Fibroblast of skin of back (primary cell): ENCODE results near the gene HCFC1.
A peak's percentile ranks its signal among the peaks of the same experiment; 100 is the strongest.

Experiments used
- DNase-seq: peaks from one replicate; pipeline ENCODE4 v3.0.0-alpha.2; 2013

The HCFC1 gene

DNA sequence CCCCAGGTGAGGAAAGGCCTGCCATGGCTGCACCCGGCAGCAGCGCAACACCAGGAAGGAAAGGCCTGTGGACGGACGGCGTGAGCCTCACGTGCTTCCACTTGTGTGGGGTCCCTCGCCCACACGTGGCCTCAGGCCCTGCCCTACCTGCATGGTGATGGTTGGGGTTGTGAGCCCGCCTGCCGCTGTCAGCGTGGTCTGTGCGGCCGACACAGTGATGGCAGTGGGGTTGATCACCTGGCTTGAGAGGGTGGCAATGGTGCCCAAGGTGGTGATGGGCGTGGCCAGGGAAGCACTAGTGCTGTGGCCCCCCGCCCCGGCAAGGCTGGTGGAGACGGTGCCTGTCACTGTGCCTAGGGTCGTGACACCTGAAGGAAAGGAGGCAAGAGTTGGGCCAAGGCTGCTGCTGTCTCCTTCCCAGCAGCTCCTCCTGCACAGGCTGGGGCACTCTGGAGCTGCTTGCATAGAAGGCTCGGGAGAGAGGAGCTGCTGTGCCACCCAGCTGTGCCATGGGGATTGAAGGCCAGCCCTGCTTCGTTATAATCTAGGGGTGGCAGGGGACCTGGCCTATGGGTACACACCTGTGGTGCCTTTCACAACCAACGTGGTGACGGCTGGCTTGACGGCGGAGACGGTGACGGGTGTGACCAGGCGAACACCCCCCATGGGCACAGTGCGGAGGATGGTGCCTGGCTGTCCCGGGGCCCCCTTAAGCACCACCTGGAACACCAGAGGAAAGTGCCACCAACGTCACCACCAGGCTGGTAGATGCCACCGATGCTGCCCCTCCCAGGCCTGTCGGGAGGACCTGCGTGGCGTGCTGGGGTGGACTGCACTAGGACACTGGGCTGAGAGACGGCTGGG lies 15.3 kb downstream of the HCFC1 start:
- DNase-seq, result no peak

GRCh38 chrX:153955228-153955732 lies 16.3 kb downstream of the HCFC1 start:
- DNase-seq, result no peak

DNA sequence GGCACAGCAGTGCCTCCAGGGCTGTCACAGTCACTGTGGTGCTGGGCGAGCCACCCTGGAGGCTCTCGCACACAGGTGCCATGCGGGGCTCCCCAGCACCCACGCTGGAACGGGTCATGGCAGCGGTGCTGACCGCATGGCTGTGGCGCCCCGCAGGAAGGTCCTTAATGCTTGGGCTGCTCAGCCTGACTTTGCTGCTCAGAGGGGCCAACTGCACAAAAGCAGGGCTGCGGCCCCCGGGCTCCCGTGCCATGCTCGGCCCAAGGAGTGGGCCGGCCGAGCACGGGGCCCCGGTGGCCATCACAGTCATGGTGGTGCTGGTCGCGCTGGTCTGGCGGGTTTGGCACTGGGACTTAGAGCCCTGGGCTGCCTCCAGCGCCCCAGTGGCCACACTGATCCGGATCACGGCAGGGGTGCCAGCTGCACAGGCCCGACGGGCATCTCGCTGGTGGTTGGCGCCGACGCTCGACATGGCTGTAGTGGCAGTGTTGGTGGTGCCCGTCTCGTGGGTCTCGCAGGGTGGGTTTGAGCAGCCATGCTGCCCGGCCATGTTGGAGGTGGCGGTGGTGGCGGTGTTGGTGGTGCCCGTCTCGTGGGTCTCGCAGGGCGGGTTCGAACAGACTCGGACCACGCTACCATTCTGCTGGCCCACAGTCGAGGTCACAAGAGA lies 16.9 kb downstream of the HCFC1 start:
- DNase-seq, result no peak

GRCh38 chrX:153953892-153954557 lies 17.6 kb downstream of the HCFC1 start:
- no peak for DNase-seq

- peak; percentile 71 for DNase-seq
These were observed 18.2 kb downstream of the HCFC1 start for GRCh38 chrX:153953342-153953830.

DNA sequence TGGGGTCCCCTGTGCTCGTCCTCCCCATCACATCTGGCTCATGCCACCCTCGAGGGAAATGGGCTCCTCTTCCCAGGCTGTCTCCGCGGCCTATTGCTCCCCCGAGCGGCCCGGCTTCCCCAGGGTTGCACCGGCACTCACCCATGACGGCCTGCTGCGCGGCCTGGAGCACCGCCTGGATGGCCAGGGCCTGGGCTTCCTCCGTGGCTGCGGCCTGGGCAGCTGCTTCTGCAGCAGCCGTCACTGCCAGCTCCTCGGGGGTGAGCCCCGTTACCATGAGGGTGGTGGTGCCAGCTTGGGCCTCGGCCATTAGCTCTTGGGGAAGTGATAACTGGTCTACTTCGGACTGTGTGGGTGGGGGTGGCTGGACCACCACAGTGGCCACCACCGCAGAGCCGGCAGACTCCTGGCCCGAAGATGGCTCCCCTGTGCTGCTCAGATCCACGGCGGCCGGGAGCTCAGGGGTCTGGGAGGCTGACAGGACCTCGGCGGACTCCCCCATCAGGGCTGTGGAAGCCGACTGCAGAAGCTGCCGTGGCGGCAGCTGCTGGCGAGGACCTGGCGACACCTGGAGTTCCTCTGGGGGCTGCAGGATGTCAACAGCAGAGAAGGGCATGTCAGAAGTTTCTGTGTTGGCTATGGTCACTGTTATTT lies 19.1 kb downstream of the HCFC1 start:
- no peak for DNase-seq

DNA sequence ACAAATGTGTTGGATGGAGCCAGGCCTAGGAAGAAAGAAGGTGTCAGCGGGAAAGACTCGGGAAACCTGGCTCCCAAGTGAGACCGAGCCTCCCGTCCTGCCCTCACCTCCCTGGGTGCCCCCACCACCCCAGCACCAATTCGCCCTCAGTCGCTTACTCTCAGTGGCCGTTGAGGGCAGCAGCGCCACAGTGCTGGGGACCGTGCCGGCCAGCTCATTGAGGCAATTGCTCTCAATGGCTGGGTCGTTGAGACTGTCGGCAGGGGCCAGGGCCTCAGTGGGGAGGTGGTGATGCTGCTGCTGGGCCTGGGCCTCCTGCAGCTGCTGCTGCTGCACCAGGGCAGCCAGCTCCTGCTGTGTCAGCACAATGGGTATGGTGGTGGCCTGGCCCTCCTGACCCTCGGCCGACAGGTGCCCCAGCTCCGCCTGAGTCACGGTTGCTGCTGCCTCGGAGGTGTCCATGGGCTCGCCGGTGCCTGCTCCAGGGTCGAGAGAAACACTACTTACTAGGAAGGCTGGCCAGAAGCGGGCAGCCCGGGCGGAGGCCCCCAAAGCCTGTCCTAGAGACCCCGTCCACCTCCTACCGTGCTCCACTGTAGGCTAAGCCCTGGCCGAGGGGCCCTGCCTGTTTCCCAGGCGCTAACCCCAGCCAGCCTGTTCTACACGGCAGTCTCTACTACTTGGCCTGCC lies 19.8 kb downstream of the HCFC1 start:
- DNase-seq, result no peak

- no peak for DNase-seq
These were observed 21.5 kb downstream of the HCFC1 start for GRCh38 chrX:153950127-153950526.

- DNase-seq, result no peak
These were observed 22.5 kb downstream of the HCFC1 start for GRCh38 chrX:153948847-153949805.

DNA sequence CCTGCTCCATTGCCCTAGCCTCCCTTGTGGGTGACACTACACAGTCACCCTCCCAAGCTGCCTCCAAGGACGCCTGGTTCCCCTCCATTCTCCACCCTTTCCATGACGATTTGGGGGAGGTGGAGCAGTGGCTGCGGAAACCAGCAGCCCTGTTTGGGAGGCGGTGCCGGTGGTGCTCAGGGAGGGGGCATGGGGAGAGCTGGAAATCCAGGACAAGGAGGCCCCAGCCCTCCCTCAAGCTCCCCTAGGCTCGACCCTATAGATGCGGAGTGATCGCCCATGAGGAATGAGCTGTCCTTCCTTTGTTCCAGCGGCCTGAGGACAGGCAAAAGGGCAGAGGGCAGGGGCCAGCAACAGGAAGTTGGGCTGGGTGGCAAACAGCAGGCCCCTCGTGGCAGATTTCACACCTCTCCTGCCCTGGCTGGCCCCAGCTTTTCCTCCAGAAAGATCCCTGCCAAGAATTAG lies 23.6 kb downstream of the HCFC1 start:
- no peak for DNase-seq

DNA sequence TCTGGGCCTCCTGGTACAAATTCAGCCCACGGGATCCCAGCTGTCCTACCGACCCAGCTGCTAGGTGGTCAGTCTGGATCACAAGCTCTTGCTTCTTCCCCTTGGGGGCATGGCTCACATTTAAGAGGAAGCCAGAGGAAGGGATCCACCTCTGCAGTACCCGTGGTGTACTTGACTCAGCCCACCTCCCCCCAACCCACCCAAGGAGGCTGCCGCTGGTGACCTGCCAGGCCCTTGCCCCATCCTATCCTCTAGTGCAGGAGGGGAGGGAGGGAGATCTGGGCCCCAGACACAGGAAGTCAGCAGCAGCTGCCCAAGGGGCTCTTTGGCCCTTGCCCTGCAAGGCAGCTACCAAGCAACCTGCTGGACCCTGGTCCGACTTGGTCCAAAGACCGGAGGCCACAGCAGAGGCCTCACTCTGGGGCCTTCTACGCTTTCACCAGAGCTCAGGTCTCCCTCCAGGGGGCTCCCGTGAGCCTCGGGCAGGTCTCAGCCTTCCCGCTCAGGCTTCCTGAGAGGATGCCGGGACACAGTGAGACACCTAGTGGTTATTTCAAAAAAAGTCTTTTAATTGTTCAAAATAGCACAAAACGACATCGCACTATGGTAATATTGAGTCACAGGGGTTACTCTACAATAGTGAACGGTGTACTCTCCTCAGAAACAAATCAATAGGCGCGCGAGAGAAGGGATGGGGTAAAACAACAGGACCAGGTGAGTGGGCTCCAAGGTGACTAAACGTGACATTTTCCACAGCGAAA lies 24.4 kb downstream of the HCFC1 start:
- peak; percentile 75 for DNase-seq

- no peak for DNase-seq
These were observed 25.4 kb downstream of the HCFC1 start for GRCh38 chrX:153945956-153946943.

- DNase-seq, result no peak
These were observed 26.8 kb downstream of the HCFC1 start for GRCh38 chrX:153944800-153945150.

DNA sequence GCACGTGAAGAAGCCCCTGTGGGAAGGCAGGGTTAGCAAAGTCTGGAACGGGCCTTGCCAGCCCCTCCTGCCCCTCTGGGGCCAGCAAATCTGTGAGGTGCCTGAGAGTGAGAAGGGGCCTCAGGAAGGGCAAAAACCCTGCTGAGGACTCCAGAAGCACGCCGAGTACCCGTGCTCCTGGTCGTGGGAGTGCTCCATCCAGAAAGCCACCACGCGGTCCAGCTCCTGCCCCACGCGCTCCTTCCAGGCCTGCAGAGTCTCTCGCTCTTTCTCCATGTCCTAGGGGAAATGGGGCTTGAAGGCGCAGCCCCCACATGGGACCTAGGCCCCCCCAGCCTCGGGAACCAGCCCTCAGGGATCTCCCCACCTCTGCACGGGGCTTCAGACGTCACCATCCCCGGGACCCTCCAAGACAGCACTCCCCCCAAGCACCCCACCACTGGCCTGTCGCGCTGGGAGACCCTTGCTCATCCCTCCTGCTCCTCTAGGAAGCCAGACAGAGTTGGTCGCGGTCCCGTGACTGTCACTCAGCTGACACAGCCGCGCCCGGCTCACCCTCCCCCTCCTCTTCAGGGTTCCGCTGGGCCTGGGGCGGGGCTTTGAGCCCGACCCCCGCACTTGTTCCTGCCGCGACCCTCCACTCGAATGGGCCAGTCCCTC lies 27.3 kb downstream of the HCFC1 start, which contains the start of gene RENBP:
TSS of gene RENBP (minus strand) at position 504 of the 660 bp plus-strand sequence. CDS start at position 471, 33 bp downstream.
- DNase-seq, result no peak

DNA sequence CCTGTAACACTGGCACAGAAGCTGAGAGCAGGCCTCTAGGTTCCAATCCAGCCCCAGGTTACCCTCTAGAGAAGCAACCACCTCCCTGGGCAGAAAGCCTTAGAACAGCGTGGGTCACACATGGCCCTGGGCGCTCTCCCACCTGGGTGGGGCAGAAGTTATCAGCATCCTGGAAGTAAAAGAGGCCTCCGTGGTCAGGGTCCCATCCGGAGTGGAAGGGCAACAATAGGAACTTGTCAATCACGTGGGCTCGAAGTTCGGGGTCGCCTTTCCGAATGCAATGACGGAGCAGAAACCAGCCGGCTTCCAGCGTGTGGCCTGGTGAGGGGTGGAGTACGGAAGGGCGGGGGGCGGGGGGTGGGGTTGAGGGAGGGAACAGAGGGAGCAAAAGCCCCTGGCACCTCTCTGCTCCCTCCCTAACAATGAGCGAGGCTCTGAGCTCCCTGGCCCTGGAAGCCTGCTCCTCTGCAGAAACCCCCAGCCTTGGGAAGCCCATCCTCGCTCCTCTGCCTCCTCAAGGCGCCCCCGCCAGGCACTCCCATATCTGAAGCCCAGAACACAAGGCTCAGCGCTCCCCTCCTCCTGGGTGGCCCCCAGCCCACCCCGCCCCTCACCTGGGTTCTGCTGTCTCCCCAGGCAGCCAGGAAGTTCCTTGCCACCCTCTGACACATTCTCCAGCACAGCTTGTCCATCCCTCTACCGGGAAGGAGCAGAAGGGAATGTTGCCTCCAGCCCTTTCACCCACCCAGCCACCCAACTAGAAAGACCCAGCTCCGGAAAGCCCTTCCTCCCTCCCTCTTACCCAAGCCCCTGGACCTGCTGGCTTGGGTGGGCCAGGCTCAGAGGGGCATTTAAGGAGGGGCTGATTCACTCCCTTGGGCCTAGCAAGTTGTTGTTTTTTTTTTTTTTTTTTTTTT lies 30.0 kb downstream of the HCFC1 start:
- no peak for DNase-seq

GRCh38 chrX:153939573-153939972 lies 32.0 kb downstream of the HCFC1 start:
- DNase-seq, result no peak
